GM23248 (cell line): ENCODE data around the gene GCNT1.

Experiments
- EZH2 ChIP-seq: fragments of 200-600 bp; sonication (generic); IDR thresholded peaks from 2 replicates; pipeline ENCODE4 v1.6.1; 2018; ENCODE audit warnings: antibody characterized with exemption, mild to moderate bottlenecking; ENCODE audit not compliant: insufficient read depth, poor library complexity, severe bottlenecking
- EZH2phosphoT487 ChIP-seq: fragments of 200-600 bp; sonication (generic); IDR thresholded peaks from 2 replicates; pipeline ENCODE4 v1.6.1; 2018; ENCODE audit warnings: antibody characterized with exemption, moderate library complexity, mild to moderate bottlenecking, low read depth; ENCODE audit not compliant: insufficient read depth

GRCh38 chr9:76425677-76426453, 33.1 kb upstream of the GCNT1 start:
- TF ChIP-seq EZH2 (no peak), EZH2phosphoT487 (no peak)
